ENCODE results near the gene TBCD.

The TBCD gene

DNA sequence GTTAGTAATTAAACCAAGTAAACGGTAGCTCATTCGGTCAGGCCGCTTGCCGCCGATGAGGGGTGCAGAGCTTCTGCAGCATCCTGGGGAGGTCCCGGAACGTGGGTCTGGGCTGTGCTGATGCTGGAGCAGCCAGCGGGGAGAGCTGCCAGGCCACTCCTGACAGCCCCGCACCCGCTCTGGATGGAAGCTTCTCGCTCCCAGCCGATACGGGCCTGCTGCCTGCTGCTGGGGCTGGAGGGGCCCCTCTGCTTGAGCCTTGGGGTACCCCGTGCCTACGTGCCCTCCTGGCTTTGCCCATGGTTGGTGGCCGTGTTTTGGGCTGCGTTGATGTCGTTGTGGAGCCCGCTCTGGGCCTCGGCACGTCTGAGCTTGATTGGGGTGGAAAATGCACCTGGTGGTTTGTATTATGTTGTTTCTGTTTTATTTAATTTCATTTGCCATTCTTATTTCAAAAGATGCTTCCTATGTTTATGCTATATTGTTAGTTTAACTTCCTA lies 129.5 kb downstream of the TBCD start:
- no peak overlapping the region for H3K4me3 ChIP-seq
- no peak for DNase-seq (ENCODE audit: low spot score)
- TF ChIP-seq CTCF (IDR thresholded peaks at IDR 0.05) = no peak
- peak overlapping the region in 1 of 2 donors; percentile 36 for H3K27ac ChIP-seq

- TF ChIP-seq CTCF (IDR thresholded peaks at IDR 0.05) = no peak
- Histone ChIP-seq H3K27ac (peak overlapping the region in 1 of 2 donors; percentile 36), H3K4me3 (no peak overlapping the region)
- DNase-seq (ENCODE audit: low spot score) = no peak
Observed at GRCh38 chr17:82881900-82882714, 130.2 kb downstream of the TBCD start.

GRCh38 chr17:82882715-82883418 lies 131.0 kb downstream of the TBCD start:
- no peak overlapping the region for H3K4me3 ChIP-seq
- peak overlapping the region in 1 of 2 donors; percentile 36 for H3K27ac ChIP-seq
- no peak for DNase-seq (ENCODE audit: low spot score)
- TF ChIP-seq CTCF (IDR thresholded peaks at IDR 0.05) = no peak

DNA sequence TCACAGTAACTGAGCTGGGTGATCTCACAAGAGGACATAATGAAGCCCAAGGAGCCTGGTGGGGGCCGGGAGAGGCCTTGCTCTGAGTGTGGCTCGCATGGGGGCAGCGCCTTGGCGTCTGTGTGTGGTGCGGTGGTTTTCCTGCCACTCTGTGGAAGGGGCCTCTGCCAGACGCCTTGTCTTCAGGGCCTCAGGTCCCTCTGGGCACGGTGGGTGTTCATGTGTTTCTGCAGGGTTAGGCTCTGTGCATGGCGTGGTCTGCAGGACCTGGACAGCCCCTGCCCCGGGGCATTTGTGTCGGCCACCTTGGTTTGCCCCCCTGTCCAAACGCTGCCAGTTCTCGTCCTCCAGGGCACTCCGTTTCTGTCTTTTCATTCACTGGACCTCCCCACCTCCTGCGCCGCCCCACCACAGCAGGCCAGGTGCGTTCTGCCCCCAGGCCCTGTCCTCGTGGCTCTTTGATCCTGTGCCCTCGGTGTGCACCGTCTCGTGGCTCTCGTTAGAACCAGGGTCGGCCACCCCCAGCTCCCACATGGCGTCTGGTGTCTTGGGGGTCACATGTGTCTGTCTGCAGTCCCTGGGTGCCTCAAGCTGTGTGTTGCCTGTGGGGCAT lies 131.7 kb downstream of the TBCD start:
- TF ChIP-seq CTCF (IDR thresholded peaks at IDR 0.05) = no peak
- no peak for DNase-seq (ENCODE audit: low spot score)
- Histone ChIP-seq H3K4me3 (no peak overlapping the region), H3K27ac (no peak overlapping the region)

GRCh38 chr17:82884341-82884969 lies 132.6 kb downstream of the TBCD start:
- peak overlapping the region in 1 of 2 donors; percentile 40 for H3K27ac ChIP-seq
- no peak for DNase-seq (ENCODE audit: low spot score)

DNA sequence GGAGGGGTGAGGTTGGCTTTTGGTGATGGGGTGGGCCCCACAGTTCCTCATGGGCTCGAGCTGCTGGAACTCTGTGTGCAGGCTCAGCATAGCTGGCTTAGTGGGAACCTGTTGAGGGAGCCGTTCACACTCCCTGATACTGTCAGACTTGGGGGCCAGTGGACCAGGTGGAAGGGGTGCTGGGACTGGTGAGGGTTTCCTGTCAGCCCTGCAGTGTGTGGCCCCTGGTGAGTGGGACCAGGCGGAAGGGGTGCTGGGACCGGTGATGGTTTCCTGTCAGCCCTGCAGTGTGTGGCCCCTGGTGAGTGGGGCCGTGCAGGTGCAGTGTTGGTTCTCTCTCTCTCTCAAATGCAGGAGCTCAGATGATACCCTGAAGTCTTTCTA lies 133.1 kb downstream of the TBCD start:
- no peak for DNase-seq (ENCODE audit: low spot score)
- TF ChIP-seq CTCF (IDR thresholded peaks at IDR 0.05) = no peak
- no peak overlapping the region for H3K4me3 ChIP-seq
- no peak overlapping the region for H3K27ac ChIP-seq

More at GRCh38 chr17:82884341-82884969, 132.6 kb downstream of the TBCD start:
- H3K4me3 ChIP-seq = no peak overlapping the region
- no peak for TF ChIP-seq CTCF (IDR thresholded peaks at IDR 0.05)
